HEK293T (cell line): ENCODE results near the gene HYAL3.

Source experiments
- CTCF ChIA-PET: fragments of 350-600 bp; formaldehyde crosslinking; extraction: SDS; loops from one replicate; lab custom pipeline; 2021; ENCODE audit warnings: antibody characterized with exemption, inconsistent platforms; lab: Yijun Ruan, JAX
- POLR2A ChIA-PET: fragments of 350-600 bp; formaldehyde crosslinking; extraction: SDS; loops from one replicate; lab custom pipeline; 2020; ENCODE audit warnings: antibody characterized with exemption, inconsistent platforms; lab: Yijun Ruan, JAX
- DNase-seq: peaks from one replicate; pipeline ENCODE4 v3.0.0; 2012; ENCODE audit warnings: mixed read lengths; ENCODE audit errors: extremely low spot score
- ARNT ChIP-seq: fragments of 450-650 bp; IDR thresholded peaks from 2 replicates; pipeline ENCODE4 v1.6.1; 2017; ENCODE audit warnings: mild to moderate bottlenecking
- BHLHE40 ChIP-seq: fragments of 450-650 bp; IDR thresholded peaks from 2 replicates; pipeline ENCODE4 v1.6.1; 2016; ENCODE audit warnings: mild to moderate bottlenecking, moderate library complexity, borderline replicate concordance
- CTBP1 ChIP-seq: fragments of 450-650 bp; IDR thresholded peaks from 2 replicates; pipeline ENCODE4 v1.6.1; 2016; ENCODE audit warnings: borderline replicate concordance
- ELF4 ChIP-seq: fragments of 450-650 bp; IDR thresholded peaks from 2 replicates; pipeline ENCODE4 v1.6.1; 2017; ENCODE audit warnings: antibody characterized with exemption
- FOXA1 ChIP-seq: fragments of 450-650 bp; IDR thresholded peaks from 2 replicates; pipeline ENCODE4 v1.6.1; 2016; ENCODE audit warnings: mild to moderate bottlenecking
- FOXK2 ChIP-seq: fragments of 450-650 bp; IDR thresholded peaks from 2 replicates; pipeline ENCODE4 v1.6.1; 2016; ENCODE audit warnings: mild to moderate bottlenecking
- FOXM1 ChIP-seq: fragments of 450-650 bp; IDR thresholded peaks from 2 replicates; pipeline ENCODE4 v1.6.1; 2017; ENCODE audit warnings: mild to moderate bottlenecking, borderline replicate concordance
- HDGF ChIP-seq: fragments of 450-650 bp; IDR thresholded peaks from 2 replicates; pipeline ENCODE4 v1.6.1; 2017; ENCODE audit warnings: antibody characterized with exemption, borderline replicate concordance
- L3MBTL2 ChIP-seq: fragments of 450-650 bp; conservative IDR thresholded peaks from 2 replicates; pipeline ENCODE4 v1.6.1; 2016; ENCODE audit warnings: mild to moderate bottlenecking
- LEF1 ChIP-seq: fragments of 450-650 bp; IDR thresholded peaks from 2 replicates; pipeline ENCODE4 v1.6.1; 2017; ENCODE audit warnings: mild to moderate bottlenecking, borderline replicate concordance
- NFRKB ChIP-seq: fragments of 450-650 bp; IDR thresholded peaks from 2 replicates; pipeline ENCODE4 v1.6.1; 2016; ENCODE audit warnings: mild to moderate bottlenecking, moderate library complexity
- PKNOX1 ChIP-seq: fragments of 450-650 bp; IDR thresholded peaks from 2 replicates; pipeline ENCODE4 v1.6.1; 2016
- SP1 ChIP-seq: fragments of 450-650 bp; IDR thresholded peaks from 2 replicates; pipeline ENCODE4 v1.6.1; 2017
- SUZ12 ChIP-seq: fragments of 450-650 bp; IDR thresholded peaks from 2 replicates; pipeline ENCODE4 v1.6.1; 2016; ENCODE audit warnings: mild to moderate bottlenecking
- TARDBP ChIP-seq: fragments of 450-650 bp; IDR thresholded peaks from 2 replicates; pipeline ENCODE4 v1.6.1; 2016
- ZNF384 ChIP-seq: fragments of 450-650 bp; IDR thresholded peaks from 2 replicates; pipeline ENCODE4 v1.6.1; 2016

HYAL3 gene

GRCh38 chr3:50324351-50325112 lies 25.3 kb upstream of the HYAL3 start:
- peak; percentile 74 for DNase-seq
- no peak for TF ChIP-seq L3MBTL2
- peak; percentile 73; the same call in 1 of the 2 replicates for TF ChIP-seq HDGF
- ChIA-PET CTCF (interaction anchor here (0.7 to 1.6 kb wide), 10 partner anchors 10 to 1288 kb away, joined by 3 to 7 read pairs (median 3); partner anchors contain the start of genes GNAI2, HYAL3 and NAA80), POLR2A (interaction anchor here (1.9 to 3.7 kb wide), 2 partner anchors 13 to 33 kb away, joined by 7 to 23 read pairs; partner anchors contain the start of gene IFRD2)

GRCh38 chr3:50323614-50324199 lies 24.5 kb upstream of the HYAL3 start:
- ChIA-PET CTCF (interaction anchor here (0.7 to 1.6 kb wide), 9 partner anchors 9 to 1289 kb away, joined by 3 to 7 read pairs (median 3); partner anchors contain the start of genes GNAI2, HYAL3 and NAA80), POLR2A (interaction anchor here (1.9 to 3.7 kb wide), 2 partner anchors 13 to 32 kb away, joined by 7 to 23 read pairs; partner anchors contain the start of gene IFRD2)
- TF ChIP-seq ARNT = no peak
- no peak for TF ChIP-seq SP1
- TF ChIP-seq FOXA1 = no peak
- TF ChIP-seq SUZ12 = no peak
- TF ChIP-seq TARDBP = no peak
- TF ChIP-seq LEF1 = no peak
- TF ChIP-seq L3MBTL2 = no peak
- TF ChIP-seq ZNF384 = no peak
- TF ChIP-seq CTBP1 = no peak
- TF ChIP-seq PKNOX1 = no peak
- TF ChIP-seq BHLHE40 = no peak
- no peak for TF ChIP-seq FOXK2
- no peak for TF ChIP-seq ELF4
- TF ChIP-seq NFRKB = no peak
- no peak for DNase-seq

- no peak for DNase-seq
- ChIA-PET CTCF (no interaction called here), POLR2A (interaction anchor here (1.9 to 3.7 kb wide), 2 partner anchors 14 to 31 kb away, joined by 7 to 23 read pairs; partner anchors contain the start of gene IFRD2)
- TF ChIP-seq L3MBTL2 (no peak), NFRKB (no peak), FOXK2 (no peak), ELF4 (no peak), SP1 (no peak), PKNOX1 (no peak), BHLHE40 (no peak), TARDBP (no peak), ARNT (no peak)
Observed at GRCh38 chr3:50323092-50323600, 23.9 kb upstream of the HYAL3 start.

GRCh38 chr3:50322386-50323091 lies 23.3 kb upstream of the HYAL3 start, which contains the start of gene HYAL2:
Gene HYAL2 (minus strand): TSS chr3:50322745. CDS start chr3:50320489, 2,256 bp downstream.
- TF ChIP-seq ELF4 (no peak), TARDBP (no peak), ARNT (no peak), FOXA1 (no peak), HDGF (no peak), SP1 (no peak), ZNF384 (no peak), CTBP1 (no peak), L3MBTL2 (no peak), FOXM1 (no peak), FOXK2 (no peak), SUZ12 (no peak), PKNOX1 (no peak), LEF1 (no peak), BHLHE40 (no peak), NFRKB (no peak)
- ChIA-PET POLR2A (interaction anchor here (1.9 to 3.7 kb wide), 3 partner anchors 15 to 31 kb away, joined by 7 to 23 read pairs (median 11); partner anchors contain the start of genes HYAL3, IFRD2 and NAA80), CTCF (interaction anchor here (0.6 kb wide), 1 partner anchor 68 kb away, joined by 3 read pairs; no protein-coding TSS in a partner anchor)
- no peak for DNase-seq

GRCh38 chr3:50322115-50322385 lies 22.8 kb upstream of the HYAL3 start:
- TF ChIP-seq TARDBP = no peak
- no peak for TF ChIP-seq ZNF384
- TF ChIP-seq SUZ12 = no peak
- TF ChIP-seq ARNT = no peak
- DNase-seq = no peak
- POLR2A ChIA-PET = interaction anchor here (2.3 to 3.7 kb wide), 2 partner anchors 15 to 23 kb away, joined by 11 to 23 read pairs; partner anchors contain the start of genes HYAL3 and NAA80
- CTCF ChIA-PET = interaction anchor here (0.6 kb wide), 1 partner anchor 68 kb away, joined by 3 read pairs; no protein-coding TSS in a partner anchor
